UCSD-AML1 (cell line): Measurements from ENCODE around the gene ARID5B.

Experiments
- DNase-seq: peaks from one replicate; lab custom pipeline; 2025; ENCODE audit not compliant: unreplicated experiment; lab: John Stamatoyannopoulos, UW

ARID5B gene

DNA sequence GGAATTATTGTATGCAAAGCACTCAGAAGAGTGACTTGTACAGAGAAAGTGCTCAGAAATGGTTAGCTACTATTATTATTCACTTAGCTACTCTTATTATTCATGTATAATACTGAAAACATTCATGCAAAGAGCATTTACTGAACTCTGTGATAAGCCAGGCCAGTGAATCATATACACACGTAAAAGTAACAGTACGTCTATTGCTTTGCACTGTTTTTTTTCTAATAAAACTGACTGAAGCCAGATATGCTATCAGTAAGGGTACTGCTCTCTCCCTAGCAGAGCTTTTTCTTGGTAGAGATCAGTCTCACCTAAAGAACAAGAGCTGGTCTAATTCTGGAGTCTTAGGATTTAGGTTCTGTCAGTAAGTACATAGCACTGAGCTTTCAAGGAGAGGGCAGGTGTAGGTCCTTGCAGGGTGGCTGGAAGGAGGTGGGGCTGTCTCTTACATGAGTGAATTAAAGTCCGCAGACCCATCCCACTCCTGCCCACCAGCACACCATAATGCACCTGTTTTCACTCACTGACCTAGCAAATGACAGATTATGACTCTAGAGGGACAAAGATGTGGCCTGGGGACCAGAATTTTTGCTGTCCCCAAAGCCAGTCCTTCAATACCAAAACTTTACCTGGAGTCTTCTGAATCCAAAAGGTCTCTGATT lies 145.9 kb downstream of the ARID5B start:
- DNase-seq = no peak

DNA sequence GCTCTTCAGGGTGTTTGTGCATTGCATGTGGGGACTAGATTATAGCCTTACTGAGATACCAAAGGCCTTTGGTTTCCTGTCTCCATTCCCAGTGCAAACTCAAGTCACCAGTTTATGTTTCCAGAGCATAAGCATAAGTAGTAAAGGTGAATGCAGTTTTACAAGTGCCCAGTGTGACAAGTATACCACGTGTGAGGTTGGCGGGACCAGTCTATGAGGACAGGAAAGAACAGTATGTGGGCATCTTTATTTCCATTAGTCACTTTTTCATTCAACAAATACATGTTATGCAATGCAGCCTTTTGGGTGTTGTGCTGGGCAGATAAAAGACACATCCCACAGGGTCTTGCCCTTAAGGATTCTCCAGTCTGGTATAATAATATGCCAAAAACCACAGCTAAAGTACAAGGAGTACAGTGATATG lies 146.5 kb downstream of the ARID5B start:
- no peak for DNase-seq

DNA sequence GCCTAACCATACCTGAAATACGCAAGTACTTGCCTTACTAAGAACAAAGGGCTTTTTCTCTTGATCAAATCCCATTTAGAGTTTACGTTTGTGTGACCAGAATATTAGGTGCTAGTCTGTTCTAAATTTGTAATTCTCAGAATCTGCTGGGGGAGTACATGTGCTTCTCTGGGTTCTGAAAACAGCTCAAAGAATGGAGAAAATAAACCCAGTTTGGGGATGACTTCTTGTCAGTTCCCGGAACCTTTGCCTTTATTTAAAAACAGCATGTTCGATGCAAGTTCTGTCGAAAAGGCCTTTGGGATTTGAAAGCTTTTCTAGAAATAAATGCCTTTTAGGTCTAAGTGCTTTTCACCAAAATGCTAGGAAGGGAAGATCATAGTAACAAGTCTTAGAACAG lies 147.0 kb downstream of the ARID5B start:
- DNase-seq = no peak

DNA sequence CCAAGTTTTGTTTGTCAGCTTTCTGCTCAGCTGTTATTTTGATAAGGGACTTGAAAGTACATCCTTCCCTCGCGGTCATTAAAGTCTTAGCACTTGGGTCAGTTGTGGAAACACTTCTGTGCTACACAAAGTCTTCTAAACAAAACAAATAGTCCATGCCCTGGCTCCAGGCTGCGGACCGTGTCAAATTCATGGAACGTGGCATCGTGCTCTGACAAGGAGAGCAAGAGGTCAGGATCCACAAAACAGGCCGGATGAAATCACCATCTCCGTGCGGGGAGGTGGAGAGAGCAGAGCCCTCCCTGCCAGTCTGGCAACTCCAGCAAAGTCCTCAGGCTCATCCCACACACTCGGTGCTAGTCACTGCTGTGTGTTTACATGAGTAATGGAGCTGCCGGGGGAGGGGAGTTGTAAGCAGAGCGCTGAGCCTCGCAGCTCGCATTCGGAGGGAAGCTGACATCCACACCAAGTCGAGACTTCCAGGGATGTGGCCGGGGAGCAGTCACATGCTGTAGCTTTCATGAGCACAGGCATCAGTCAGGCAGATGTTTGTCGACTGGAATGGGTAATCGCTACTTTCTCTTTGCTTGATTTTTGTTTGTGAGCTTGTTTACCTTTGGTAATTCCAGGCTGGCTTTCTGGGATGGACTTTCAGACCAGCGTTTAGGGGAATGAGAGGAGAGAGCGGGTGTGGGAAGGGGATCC lies 147.6 kb downstream of the ARID5B start:
- DNase-seq = no peak

DNA sequence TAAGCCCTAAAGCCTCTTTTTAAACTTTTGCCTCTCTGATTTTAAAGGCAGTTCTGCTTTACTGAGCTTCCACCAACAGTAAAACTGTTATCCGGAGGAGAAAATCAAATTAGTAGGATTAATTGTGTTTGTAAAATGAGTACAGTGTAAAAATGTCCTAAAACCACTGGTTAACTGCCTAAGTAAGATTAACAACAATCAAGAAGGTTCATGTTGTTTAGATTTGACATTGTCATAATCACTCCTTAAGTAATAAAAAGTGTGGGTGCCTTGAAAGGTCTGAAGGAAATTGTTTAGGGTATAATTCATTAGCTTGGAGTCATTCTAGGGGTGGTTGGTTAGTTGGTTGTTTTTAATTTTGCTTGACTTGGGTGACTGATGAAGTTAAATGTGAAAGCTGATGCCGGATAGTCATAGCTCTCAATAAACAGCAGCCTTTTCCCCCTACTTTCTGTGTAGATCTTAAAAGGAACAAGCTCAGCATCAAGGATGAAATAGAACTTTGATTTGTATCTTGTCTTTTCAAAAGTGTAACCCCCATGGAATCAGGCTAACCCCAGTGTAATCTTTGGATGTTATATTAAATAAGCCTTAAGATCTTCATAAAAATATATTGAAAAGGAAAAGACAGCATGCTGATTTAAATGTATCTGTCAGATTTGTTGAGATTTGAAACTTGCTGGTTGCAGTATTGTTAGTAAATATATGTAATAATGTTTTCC lies 148.3 kb downstream of the ARID5B start:
- no peak for DNase-seq

DNA sequence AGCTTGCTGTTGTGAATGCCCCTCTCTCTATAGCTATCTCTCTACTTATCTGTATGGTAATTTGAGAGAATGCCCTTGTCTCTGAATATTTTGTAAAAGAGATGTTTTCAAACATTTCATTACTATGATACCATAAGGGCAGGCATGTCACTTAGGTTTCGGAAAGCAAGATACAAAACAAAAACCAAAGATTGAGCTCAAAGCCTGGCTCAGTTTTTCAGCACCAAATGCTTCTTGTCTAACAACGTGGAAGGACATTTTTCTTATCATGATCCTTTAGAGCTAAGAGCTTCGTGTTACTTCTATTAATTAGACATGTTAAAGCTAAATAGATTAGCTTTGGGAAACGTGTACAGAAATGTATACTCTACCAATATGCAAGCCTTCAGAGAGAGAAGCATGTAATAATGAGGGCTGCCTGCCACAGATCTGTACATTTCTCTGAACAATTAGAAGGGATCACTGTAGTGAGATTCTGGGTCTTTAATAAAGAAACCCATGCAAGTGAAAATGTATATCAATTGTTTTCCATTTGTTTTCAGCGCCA lies 148.9 kb downstream of the ARID5B start:
- no peak for DNase-seq

DNA sequence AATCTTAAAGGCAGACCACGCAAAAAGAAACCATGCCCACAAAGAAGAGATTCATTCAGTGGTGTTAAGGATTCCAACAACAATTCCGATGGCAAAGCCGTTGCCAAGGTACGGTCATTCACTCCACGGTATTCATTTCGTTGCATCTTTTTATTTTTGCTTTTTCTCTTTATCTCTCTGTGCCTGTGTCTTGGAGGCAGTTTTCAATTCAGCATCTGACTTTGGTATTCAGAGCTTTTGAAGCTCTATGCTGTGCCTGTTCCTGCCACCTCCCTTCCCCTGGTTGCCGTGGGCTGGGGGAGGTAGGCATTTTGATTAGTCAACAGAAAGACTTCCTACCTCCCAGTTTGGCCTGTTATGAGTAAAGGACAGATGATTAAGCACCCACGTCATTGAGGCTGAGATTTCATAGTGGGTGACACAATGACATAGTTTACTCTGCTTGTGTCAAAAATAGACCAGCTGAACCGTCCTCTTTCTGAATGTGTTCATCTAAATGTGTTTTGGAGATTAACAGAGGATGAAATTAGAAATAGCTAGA lies 149.5 kb downstream of the ARID5B start:
- DNase-seq = no peak

DNA sequence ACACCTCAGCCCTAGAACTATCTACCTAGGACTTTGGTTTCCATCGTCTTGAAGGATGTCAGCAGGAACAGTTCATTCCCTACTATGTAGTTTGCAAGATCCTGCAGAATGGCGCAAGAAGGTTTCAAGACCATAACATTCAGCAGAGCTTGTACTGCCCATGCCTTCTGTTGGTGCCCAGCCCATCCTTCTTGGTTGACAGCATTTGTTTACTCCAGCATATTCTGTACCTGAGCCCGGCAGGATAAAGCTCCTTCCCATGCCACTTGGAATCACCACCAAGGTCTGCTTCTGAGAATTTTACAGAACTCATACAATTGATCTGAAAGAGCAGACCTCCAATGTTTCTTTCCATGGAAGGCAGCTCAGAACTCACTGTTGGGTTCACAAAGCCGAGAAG lies 150.8 kb downstream of the ARID5B start:
- DNase-seq = no peak

DNA sequence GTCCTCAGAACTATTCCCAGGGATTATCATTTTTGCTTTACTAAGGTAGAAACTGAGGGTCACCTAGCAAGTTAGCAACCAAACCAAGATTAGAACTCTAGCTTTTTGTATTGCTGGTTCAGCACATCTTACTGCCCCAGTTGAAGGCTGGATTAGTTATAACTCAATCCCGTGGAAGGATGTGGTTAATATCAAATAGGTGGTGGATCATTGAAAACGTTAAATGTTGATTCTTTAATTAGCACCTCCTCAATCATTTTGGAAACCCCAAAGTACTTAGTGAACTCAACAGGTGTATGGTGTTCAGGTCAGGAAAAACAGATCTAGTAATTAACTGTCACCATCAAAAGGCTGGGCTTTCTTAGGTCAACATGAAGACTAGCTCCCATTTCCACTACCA lies 152.4 kb downstream of the ARID5B start:
- DNase-seq = no peak

DNA sequence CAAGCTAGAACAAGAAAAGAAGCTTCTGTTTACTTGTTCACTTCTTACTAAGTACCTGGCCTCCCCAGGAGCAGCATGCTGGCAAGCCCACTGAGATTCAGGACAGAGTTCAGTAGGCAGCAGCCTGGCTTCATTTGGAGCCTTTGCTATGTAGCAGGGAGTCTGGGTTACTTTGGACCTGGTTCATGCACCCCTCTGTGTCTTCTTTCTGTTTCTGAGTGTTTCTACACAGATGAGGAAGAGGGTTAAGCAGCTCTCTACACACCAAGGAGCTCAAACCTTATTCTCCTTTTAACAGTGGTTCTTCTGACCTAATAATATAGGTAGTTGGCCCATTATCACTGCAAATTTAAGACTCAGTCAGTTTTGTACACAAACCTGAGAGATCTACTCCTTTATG lies 152.9 kb downstream of the ARID5B start:
- DNase-seq = no peak

DNA sequence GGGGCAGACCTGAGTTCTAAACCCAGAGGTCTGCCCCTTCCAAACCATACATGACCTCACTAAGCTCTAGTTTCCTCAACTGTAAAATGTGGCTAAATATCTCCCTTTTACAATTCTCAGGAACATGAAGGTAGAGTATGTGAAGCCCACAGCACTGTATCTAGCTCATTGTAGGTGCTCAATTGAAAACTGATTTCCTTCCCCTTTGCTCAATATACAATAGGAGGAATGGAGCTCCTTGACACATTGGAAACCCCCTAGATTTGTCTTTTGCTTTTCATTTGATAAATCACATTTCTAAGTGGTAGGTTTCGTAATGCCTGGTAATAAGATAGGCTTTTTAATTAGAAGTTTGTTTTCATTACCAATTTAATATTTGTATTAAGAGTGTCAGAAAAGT lies 153.3 kb downstream of the ARID5B start:
- DNase-seq = no peak

DNA sequence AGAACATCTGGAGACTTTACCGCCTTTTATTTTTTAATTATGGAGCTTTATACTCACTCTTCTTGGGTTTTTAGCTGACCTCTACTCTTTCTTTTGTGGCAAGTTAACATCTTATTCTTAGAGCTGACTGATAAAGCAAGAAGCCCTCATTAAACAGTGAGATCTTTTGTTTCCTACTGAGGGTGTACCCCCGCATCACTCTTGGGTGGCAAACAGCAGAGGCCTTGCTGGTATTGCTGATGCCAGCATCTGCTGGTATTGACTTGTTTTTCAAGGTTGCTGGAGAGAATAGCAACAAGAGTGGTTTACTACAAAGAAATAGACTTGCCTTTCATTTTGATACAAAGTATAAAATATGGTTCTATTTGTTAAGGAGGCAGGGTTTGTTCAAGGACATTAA lies 154.7 kb downstream of the ARID5B start:
- no peak for DNase-seq

DNA sequence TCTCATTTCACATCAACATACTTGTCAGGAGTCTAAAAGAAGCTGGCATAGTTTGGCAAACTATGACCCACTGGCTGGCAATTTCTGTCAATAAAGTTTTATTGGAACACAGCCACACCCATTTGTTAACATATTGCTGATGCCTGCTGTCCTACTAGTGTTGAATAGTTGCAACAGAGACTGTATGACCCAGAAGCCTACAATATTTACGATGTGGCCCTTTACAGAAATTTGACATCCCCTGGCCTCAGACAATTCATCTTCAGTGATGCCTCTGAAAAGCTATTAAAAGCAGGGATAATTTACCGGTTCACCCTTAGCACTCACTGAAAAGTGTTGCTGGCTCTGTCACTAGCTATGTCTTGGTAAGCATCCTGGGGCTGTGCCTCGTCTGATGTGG lies 155.2 kb downstream of the ARID5B start:
- no peak for DNase-seq

DNA sequence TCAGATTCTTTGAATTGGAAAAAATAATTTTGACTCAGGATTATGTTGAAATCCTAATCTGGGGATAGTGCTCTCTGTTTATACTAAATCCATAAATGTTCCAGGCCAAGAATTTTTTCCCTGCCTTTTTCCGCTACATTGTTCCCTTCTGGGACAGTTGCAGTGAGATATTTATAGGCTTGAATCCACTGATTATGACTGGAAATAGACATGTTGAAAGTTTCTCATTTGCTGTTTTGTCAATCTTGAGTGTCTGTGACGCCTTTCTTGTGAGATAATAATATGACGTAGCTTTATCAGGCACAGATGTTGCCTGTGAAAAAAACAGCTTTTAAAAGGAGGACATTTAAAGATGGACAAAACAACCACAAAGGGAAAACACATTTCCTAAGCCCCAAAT lies 155.9 kb downstream of the ARID5B start:
- DNase-seq = no peak

DNA sequence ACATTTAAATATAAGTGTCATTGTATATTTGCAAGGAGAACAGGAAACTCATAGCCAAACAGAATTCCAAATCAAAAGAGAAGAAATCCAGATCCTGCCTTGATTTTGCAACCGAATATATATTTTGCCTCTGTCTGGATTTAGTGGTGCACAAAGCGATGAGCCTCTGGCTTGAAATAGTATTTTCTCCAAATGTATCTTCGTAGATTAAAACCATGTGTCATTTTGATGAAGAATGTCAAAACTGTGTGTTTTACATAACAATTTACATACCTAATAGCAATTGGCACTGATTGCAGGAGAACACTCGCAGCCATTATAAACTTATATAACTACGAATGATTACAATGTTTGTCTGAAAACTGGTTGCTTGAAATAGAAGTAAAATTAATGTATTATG lies 156.4 kb downstream of the ARID5B start:
- no peak for DNase-seq

DNA sequence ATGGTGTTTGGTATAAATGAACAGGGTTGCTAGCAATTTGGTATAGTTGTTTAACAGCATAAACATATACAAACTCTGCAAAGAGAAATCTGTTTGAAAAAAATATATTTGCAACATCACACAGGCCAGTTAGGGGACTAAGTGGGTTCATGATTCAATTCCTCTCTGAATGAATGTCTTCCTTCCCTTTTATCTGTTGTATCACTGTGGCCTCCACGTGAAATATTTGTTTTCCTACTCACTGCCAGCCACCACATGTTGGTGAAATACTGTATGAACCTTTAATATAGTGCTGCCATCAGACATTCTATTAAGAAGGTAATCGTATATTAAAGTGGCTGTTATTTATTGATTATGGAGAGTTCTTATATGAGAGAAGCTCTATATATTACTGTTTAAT lies 157.0 kb downstream of the ARID5B start:
- DNase-seq = no peak

DNA sequence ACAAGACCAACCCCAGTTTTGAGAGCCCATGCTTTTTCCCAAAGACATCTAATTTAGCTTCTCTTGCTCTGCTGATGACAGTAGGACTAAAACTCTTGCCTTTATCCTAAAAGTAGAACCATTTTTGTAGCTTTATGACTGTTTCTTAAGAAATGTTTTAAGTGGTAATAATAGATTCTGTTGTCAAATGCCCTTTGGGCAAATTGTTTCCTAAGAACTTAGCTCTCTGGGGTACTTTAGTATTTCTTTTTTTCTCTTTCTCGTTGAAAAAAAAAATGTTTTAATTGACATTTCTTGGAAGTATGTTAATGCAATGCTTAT lies 157.4 kb downstream of the ARID5B start:
- no peak for DNase-seq

DNA sequence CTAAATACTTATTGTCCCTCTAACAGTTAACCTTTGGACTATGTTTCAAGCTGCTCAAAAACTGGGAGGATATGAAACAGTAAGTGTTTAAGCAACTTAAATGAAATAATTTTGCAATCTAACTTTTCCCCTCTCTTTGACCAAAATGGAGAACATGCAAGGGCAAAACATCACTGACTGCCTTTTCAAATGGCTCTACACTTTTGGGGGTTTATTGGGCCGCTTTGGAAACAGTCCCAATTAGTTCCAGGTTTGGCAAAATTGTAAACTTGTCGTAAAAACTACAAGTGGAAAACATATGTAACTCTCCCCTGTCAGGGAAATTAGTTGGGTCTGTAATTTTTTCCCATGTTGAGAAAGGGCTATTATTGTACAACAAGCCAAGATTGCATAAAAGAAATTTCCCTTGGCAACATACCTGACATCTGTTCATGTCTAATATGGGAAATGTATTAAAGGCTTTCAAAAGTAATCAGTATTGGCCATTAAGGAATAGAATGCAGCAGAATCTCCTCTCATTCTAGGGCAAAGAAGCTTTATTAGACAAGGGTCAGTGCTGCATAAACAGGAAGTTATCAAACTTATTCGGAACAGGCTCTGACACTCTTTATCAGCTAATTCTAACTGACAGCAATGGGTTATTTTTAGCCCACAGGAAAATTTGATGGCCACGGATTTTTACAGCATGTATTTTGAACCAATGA lies 157.9 kb downstream of the ARID5B start:
- no peak for DNase-seq

DNA sequence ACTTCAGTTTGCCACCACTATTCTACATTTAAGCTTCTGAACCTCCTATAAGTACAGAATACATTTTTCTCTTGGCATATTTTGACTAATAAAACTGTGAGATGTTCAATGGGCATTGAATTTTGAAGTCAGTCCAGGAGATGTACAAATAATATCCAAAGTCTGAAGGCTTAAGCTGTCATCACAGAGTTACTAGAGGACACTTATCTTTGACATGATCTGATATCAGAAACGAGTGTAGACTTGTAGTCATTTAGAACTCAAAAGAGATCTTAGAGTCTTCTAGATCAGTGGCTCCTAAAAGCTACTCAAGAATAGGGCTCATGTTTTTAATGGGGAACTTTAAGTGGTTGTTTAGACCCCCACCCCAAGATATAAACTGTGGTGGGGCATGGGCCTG lies 160.5 kb downstream of the ARID5B start:
- DNase-seq = no peak

DNA sequence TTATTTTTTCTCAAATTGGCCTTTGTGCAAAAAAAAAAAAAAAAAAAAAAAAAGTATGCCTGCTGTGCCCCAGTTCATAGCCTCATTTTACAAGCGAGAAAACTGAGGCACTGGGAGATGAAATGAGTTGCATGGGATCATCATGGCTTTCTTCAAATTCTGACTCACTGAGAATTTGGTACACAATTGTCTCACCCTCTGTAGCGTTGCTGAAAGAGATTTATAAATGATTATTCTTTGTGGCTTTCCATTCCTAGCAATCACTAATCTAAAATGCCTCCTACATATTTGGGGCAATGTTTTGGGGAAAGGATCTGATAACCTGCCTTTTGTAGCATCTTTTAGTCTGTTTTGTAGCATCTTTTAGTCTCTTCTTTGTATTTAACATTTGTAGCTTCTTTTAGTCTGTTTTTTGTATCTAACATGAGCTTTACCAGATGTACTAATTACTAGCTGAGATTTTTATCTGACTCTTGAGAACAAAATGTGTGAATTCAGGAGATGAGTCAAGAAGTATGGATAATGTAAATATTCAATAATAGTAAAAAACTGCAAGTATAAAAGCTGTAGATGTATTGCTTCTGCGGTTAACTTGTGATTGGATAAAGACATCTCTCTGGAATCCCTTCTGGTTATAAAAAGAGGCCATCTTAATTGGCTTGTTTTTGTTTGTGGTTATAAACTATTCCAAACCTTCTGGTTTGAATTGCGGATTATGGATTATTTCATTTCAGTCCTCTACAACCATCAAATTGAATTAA lies 161.4 kb downstream of the ARID5B start:
- no peak for DNase-seq
